ENCODE measurements around the gene KAT5. TPM values are rescaled to one million over a fixed set of nuclear protein-coding genes. Genes with fewer than 3 reads are reported as not detected.
A peak's percentile ranks its signal among the peaks of the same experiment; 100 is the strongest.
"Not testable (repeated sequence)": the region's sequence is repeated elsewhere in the genome, so short reads cannot be mapped to it uniquely, and the experiment has no call there.

The KAT5 gene
- total and polyA plus RNA-seq, 2 of the 13 experiments (the other 11 are each of a cell fraction or from before 2014, with no cell fraction given): 35.2 to 48.3 TPM

GRCh38 chr11:65707002-65707401 is 5.0 kb upstream of the KAT5 start:
- BruUV-seq (replicated peaks); H3K9ac ChIP-seq (ENCODE audit: insufficient read depth, low read depth, low read length); POLR2A ChIA-PET; ATAC-seq; H3K27ac ChIP-seq (ENCODE audit: extremely low read length, insufficient read depth, low read length); H2AFZ ChIP-seq (ENCODE audit: low read length); H3K27me3 ChIP-seq (ENCODE audit: control insufficient read depth in 1 of 2, insufficient read depth in 2 of 2, low read length in 2 of 2); intact Hi-C loops (cut with micrococcal nuclease; ENCODE audit: unreplicated experiment); H3K4me3 ChIP-seq (replicated peaks in 1 of 3; ENCODE audit: insufficient read depth in 1 of 3, low read depth in 2 of 3, low read length in 3 of 3); H3K4me2 ChIP-seq (ENCODE audit: low read depth, low read length); H3K36me3 ChIP-seq (replicated peaks in 1 of 2; ENCODE audit: control insufficient read depth in 1 of 2, insufficient read depth in 2 of 2, low read length in 2 of 2); H3K9me3 ChIP-seq (ENCODE audit: low read length); in situ Hi-C loops (cut with HindIII; ENCODE audit: extremely low pct_ligation_motif_present, low pct_unique_long_range_greater_than_20kb); H3K79me2 ChIP-seq (ENCODE audit: insufficient read depth, low read length); FAIRE-seq; H4K20me1 ChIP-seq (ENCODE audit: insufficient read depth, low read length); DNase-seq (ENCODE audit: low spot score); TF ChIP-seq USF2 (IDR thresholded peaks at IDR 0.05; ENCODE audit: low read depth, low read length): not testable (repeated sequence)
- peaks cover 16% of the 10 kb centered on the region; the same call in 1 of the 2 replicates for H3K4me1 ChIP-seq (ENCODE audit: insufficient read depth, low read length)
- CTCF ChIA-PET (ENCODE audit: low intra/inter-chr PET ratio, low total read pairs): interaction anchor here (1.1 to 3.8 kb wide), 3 partner anchors 111 to 282 kb away, joined by 6 to 22 read pairs (median 7); no protein-coding TSS in a partner anchor
- WGBS (ENCODE audit: low lambda C conversion rate): 67% methylated on average over 10 of the region's 12 CpGs
- TF ChIP-seq USF2 (CRISPR knock-in tag; IDR thresholded peaks at IDR 0.05; ENCODE audit: borderline replicate concordance): peak; percentile 47; the same call in 1 of the 2 replicates

- H3K79me2 ChIP-seq (ENCODE audit: insufficient read depth, low read length): peaks cover 5% of the 10 kb centered on the region
- ATAC-seq (no peak), DNase-seq (ENCODE audit: low spot score) (no peak), FAIRE-seq (no peak)
- ChIA-PET POLR2A (no interaction called here), CTCF (ENCODE audit: low intra/inter-chr PET ratio, low total read pairs) (interaction anchor here (1.0 to 3.8 kb wide), 2 partner anchors 110 to 280 kb away, joined by 3 to 22 read pairs; no protein-coding TSS in a partner anchor)
- 44% methylated on average over 5 of the region's 5 CpGs for WGBS (ENCODE audit: low lambda C conversion rate)
- H3K27me3 ChIP-seq (ENCODE audit: control insufficient read depth in 1 of 2, insufficient read depth in 2 of 2, low read length in 2 of 2): no peaks in the 10 kb centered on the region; a peak in 1 of 5 replicates
- H3K36me3 ChIP-seq (replicated peaks in 1 of 2; ENCODE audit: control insufficient read depth in 1 of 2, insufficient read depth in 2 of 2, low read length in 2 of 2): peaks cover 2 to 5% of the 10 kb centered on the region in 2 experiments; a peak in 3 of 5 replicates
- no peak overlapping the region for H3K9ac ChIP-seq (ENCODE audit: insufficient read depth, low read depth, low read length)
- H3K4me2 ChIP-seq (ENCODE audit: low read depth, low read length): no peak overlapping the region
- no peak for TF ChIP-seq ZNF546 (CRISPR knock-in tag; conservative IDR thresholded peaks at IDR 0.05)
- in situ Hi-C loops (cut with HindIII; ENCODE audit: extremely low pct_ligation_motif_present, low pct_unique_long_range_greater_than_20kb): no loop called here
- H3K9me3 ChIP-seq (ENCODE audit: low read length): no peaks in the 10 kb centered on the region
- BruUV-seq (replicated peaks): no TSS peak
- H4K20me1 ChIP-seq (ENCODE audit: insufficient read depth, low read length): no peaks in the 10 kb centered on the region
- peaks cover 26% of the 10 kb centered on the region for H3K4me1 ChIP-seq (ENCODE audit: insufficient read depth, low read length)
- no peak overlapping the region for H2AFZ ChIP-seq (ENCODE audit: low read length)
- intact Hi-C loops (cut with micrococcal nuclease; ENCODE audit: unreplicated experiment): no loop called here
- H3K4me3 ChIP-seq (replicated peaks in 1 of 3; ENCODE audit: insufficient read depth in 1 of 3, low read depth in 2 of 3, low read length in 3 of 3): no peak overlapping the region
- no peak overlapping the region for H3K27ac ChIP-seq (ENCODE audit: extremely low read length, insufficient read depth, low read length)
Observed at GRCh38 chr11:65708451-65708850, 3.6 kb upstream of the KAT5 start.
